OCI-M1 (cell line): ENCODE results near the gene ANKRD26.
"Not testable (repeated sequence)": the region's sequence is repeated elsewhere in the genome, so short reads cannot be mapped to it uniquely, and the experiment has no call there.

Experiments
- DNase-seq: peaks from one replicate; lab custom pipeline; 2025; lab: John Stamatoyannopoulos, UW

The ANKRD26 gene

GRCh38 chr10:27099916-27100812 lies at the start of gene ANKRD26:
Gene ANKRD26 (minus strand): TSS chr10:27100494. CDS start chr10:27100326, 168 bp downstream.
- DNase-seq = peak; percentile 99

- no peak for DNase-seq
Measured at GRCh38 chr10:27147701-27148100, 47.4 kb upstream of the ANKRD26 start.

- no peak for DNase-seq
Measured at GRCh38 chr10:27145937-27146336, 45.6 kb upstream of the ANKRD26 start.

- DNase-seq = no peak
Measured at GRCh38 chr10:27143686-27144085, 43.4 kb upstream of the ANKRD26 start.

GRCh38 chr10:27138277-27138676 lies 38.0 kb upstream of the ANKRD26 start:
- no peak for DNase-seq

- no peak for DNase-seq
Measured at GRCh38 chr10:27134371-27134770, 34.1 kb upstream of the ANKRD26 start.

- DNase-seq = no peak
Measured at GRCh38 chr10:27108165-27108564, 7.9 kb upstream of the ANKRD26 start.

- DNase-seq = no peak
Measured at GRCh38 chr10:27104919-27105318, 4.6 kb upstream of the ANKRD26 start.

GRCh38 chr10:27100813-27101347 lies 586 bp upstream of the ANKRD26 start:
- DNase-seq = no peak

- no peak for DNase-seq
Measured at GRCh38 chr10:27099448-27099847, 846 bp downstream of the ANKRD26 start.

GRCh38 chr10:27088119-27089044 lies 11.9 kb downstream of the ANKRD26 start:
- DNase-seq = no peak

- DNase-seq = peak; percentile 8
Measured at GRCh38 chr10:27072436-27073114, 27.7 kb downstream of the ANKRD26 start.

- DNase-seq = no peak
Measured at GRCh38 chr10:27068217-27068891, 31.9 kb downstream of the ANKRD26 start.

- DNase-seq = no peak
Measured at GRCh38 chr10:27065084-27065483, 35.2 kb downstream of the ANKRD26 start.

- no peak for DNase-seq
Measured at GRCh38 chr10:27052656-27053055, 47.6 kb downstream of the ANKRD26 start.

- DNase-seq = not testable (repeated sequence)
Measured at GRCh38 chr10:27045247-27045646, 55.0 kb downstream of the ANKRD26 start.

- DNase-seq = no peak
Measured at GRCh38 chr10:27041196-27041595, 59.1 kb downstream of the ANKRD26 start.

GRCh38 chr10:27038168-27038567 lies 62.1 kb downstream of the ANKRD26 start:
- DNase-seq = no peak

GRCh38 chr10:27035163-27035562 lies 65.1 kb downstream of the ANKRD26 start:
- DNase-seq = peak; percentile 49

- DNase-seq = peak; percentile 46
Measured at GRCh38 chr10:27030060-27030459, 70.2 kb downstream of the ANKRD26 start.

GRCh38 chr10:27022048-27022447 lies 78.2 kb downstream of the ANKRD26 start:
- no peak for DNase-seq
